ENCODE results near the gene GSPT1.
"Not testable (repeated sequence)": the region's sequence is repeated elsewhere in the genome, so short reads cannot be mapped to it uniquely, and the experiment has no call there.

The GSPT1 gene

GRCh38 chr16:11869353-11870228, 46.2 kb downstream of the GSPT1 start:
- no peak overlapping the region for H3K4me3 ChIP-seq (ENCODE audit: low read length)
- DNase-seq (ENCODE audit: low read depth, low spot score): no peak

GRCh38 chr16:11868412-11868980, 47.3 kb downstream of the GSPT1 start:
- H3K4me3 ChIP-seq (ENCODE audit: low read length): no peak overlapping the region
- no peak for DNase-seq (ENCODE audit: low read depth, low spot score)

GRCh38 chr16:11862489-11862888, 53.3 kb downstream of the GSPT1 start:
- H3K4me3 ChIP-seq (ENCODE audit: low read length): no peak overlapping the region
- no peak for DNase-seq (ENCODE audit: low read depth, low spot score)

GRCh38 chr16:11857161-11857560, 58.6 kb downstream of the GSPT1 start:
- no peak overlapping the region for H3K4me3 ChIP-seq (ENCODE audit: low read length)
- DNase-seq (ENCODE audit: low read depth, low spot score): no peak

- peak overlapping the region; percentile 96 for H3K4me3 ChIP-seq (ENCODE audit: low read length)
- DNase-seq (ENCODE audit: low read depth, low spot score): no peak
Measured at GRCh38 chr16:11852092-11852809, 63.5 kb downstream of the GSPT1 start.

GRCh38 chr16:11851294-11852091, 64.3 kb downstream of the GSPT1 start, which contains the start of gene RSL1D1:
Gene RSL1D1, minus strand, starts transcription at chr16:11851542. Its CDS starts 30 bp downstream, at chr16:11851512.
- DNase-seq (ENCODE audit: low read depth, low spot score): peak; percentile 87
- H3K4me3 ChIP-seq (ENCODE audit: low read length): peak within 1 kb of the TSS; percentile 96

GRCh38 chr16:11848842-11849241, 66.9 kb downstream of the GSPT1 start:
- no peak overlapping the region for H3K4me3 ChIP-seq (ENCODE audit: low read length)
- DNase-seq (ENCODE audit: low read depth, low spot score): no peak

GRCh38 chr16:11844499-11844898, 71.3 kb downstream of the GSPT1 start:
- no peak overlapping the region for H3K4me3 ChIP-seq (ENCODE audit: low read length)
- DNase-seq (ENCODE audit: low read depth, low spot score): no peak

GRCh38 chr16:11843861-11844260, 71.9 kb downstream of the GSPT1 start:
- no peak overlapping the region for H3K4me3 ChIP-seq (ENCODE audit: low read length)
- DNase-seq (ENCODE audit: low read depth, low spot score): no peak

GRCh38 chr16:11843206-11843605, 72.5 kb downstream of the GSPT1 start:
- no peak overlapping the region for H3K4me3 ChIP-seq (ENCODE audit: low read length)
- no peak for DNase-seq (ENCODE audit: low read depth, low spot score)

- H3K4me3 ChIP-seq (ENCODE audit: low read length): no peak overlapping the region
- DNase-seq (ENCODE audit: low read depth, low spot score): no peak
Measured at GRCh38 chr16:11841026-11841425, 74.7 kb downstream of the GSPT1 start.

- no peak overlapping the region for H3K4me3 ChIP-seq (ENCODE audit: low read length)
- DNase-seq (ENCODE audit: low read depth, low spot score): no peak
Measured at GRCh38 chr16:11836650-11837244, 79.0 kb downstream of the GSPT1 start.

- DNase-seq (ENCODE audit: low read depth, low spot score): no peak
Measured at GRCh38 chr16:11835891-11836649, 79.7 kb downstream of the GSPT1 start.

GRCh38 chr16:11835309-11835708, 80.4 kb downstream of the GSPT1 start:
- no peak for DNase-seq (ENCODE audit: low read depth, low spot score)
- H3K4me3 ChIP-seq (ENCODE audit: low read length): no peak overlapping the region

More at GRCh38 chr16:11835891-11836649, 79.7 kb downstream of the GSPT1 start:
- no peak overlapping the region for H3K4me3 ChIP-seq (ENCODE audit: low read length)

GRCh38 chr16:11833951-11834695, 81.6 kb downstream of the GSPT1 start:
- H3K4me3 ChIP-seq (ENCODE audit: low read length): no peak overlapping the region
- DNase-seq (ENCODE audit: low read depth, low spot score): no peak

- H3K4me3 ChIP-seq (ENCODE audit: low read length): no peak overlapping the region
- DNase-seq (ENCODE audit: low read depth, low spot score): no peak
Measured at GRCh38 chr16:11828696-11829095, 87.1 kb downstream of the GSPT1 start.

GRCh38 chr16:11825520-11826165, 90.1 kb downstream of the GSPT1 start:
- not testable (repeated sequence) for H3K4me3 ChIP-seq (ENCODE audit: low read length); DNase-seq (ENCODE audit: low read depth, low spot score)
